Left ventricle myocardium inferior (tissue), 1 donor: ENCODE measurements around the gene DROSHA. TPM values are rescaled to one million over a fixed set of nuclear protein-coding genes. Genes with fewer than 3 reads are reported as not detected.
"Not testable (repeated sequence)": the region's sequence is repeated elsewhere in the genome, so short reads cannot be mapped to it uniquely, and the experiment has no call there.

ENCODE experiments used
- DNase-seq: peaks from one replicate; pipeline ENCODE4 v3.0.0-alpha.2; 2020
- H3K27ac ChIP-seq: fragments of 200-600 bp; replicated peaks from 2 replicates; pipeline ENCODE4 v1.8.0; 2021
- H3K27me3 ChIP-seq: fragments of 200-600 bp; 2 replicates; pipeline ENCODE4 v1.8.0; 2021; ENCODE audit warnings: low read depth
- H3K36me3 ChIP-seq: fragments of 200-600 bp; 2 replicates; pipeline ENCODE4 v1.8.0; 2021
- H3K4me1 ChIP-seq: fragments of 200-600 bp; 2 replicates; pipeline ENCODE4 v1.8.0; 2021
- H3K4me3 ChIP-seq: fragments of 200-600 bp; 2 replicates; pipeline ENCODE4 v1.8.0; 2021; ENCODE audit warnings: mild to moderate bottlenecking, moderate library complexity
- H3K9me3 ChIP-seq: fragments of 200-600 bp; replicated peaks from 2 replicates; pipeline ENCODE4 v1.8.0; 2021
- intact Hi-C: fragments of 100-400 bp; cut with micrococcal nuclease; formaldehyde crosslinking; loops from one replicate; pipeline ENCODE4 v1.11.0; 2022
- total RNA-seq: library from RNA; stranded (reverse); fragmentation: NEBNext Ultra II Directional; extraction: Animal tissue kit (Norgen Biotek cat#: 25700); gene quantifications from one replicate; pipeline ENCODE4 v1.2.1, GENCODE V29; 2021
- TF ChIP-seq, protein P1 (sequence below): fragments of 200-600 bp; IDR thresholded peaks from 2 replicates; pipeline ENCODE4 v1.8.0; 2021; ENCODE audit warnings: antibody characterized with exemption, mild to moderate bottlenecking, borderline replicate concordance
- donor health status: DM: no; HTN: yes; CAD: no; lungs with severe emphysema.

Gene DROSHA
- total RNA-seq, 1 donor from 2014 or later = 36.5 TPM

DNA sequence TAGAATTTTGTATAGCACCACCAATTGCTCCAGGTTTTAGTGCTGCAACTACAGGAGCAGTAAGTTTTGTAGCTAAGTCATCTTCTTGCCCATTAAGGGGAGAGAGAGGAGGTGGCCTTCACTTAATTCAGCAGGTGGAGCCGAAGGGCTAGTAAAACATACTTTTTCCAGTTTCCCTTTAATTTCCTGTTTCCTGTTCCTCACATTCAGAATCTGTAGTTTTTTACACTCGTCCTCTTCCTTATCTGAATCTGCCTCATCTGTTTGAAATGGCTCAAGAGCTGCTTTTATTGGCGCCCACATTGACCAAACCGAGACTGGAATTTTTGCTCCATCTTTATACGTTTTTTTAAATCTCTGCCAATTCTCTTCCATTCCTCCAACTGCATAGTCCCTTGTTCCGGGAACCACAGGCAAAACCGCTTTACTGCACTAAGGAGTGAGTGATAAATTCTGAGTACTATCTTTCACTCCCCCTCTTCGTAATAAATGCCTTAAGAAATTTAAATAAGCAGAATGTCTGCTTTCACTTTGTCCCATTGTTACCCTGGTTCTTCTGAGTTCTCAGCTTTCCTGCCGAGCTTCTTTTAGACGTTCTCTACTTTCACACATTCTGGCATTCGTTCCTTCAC is 133.9 kb downstream of the DROSHA start:
- DNase-seq = no peak
- intact Hi-C loops = no loop called here

DNA sequence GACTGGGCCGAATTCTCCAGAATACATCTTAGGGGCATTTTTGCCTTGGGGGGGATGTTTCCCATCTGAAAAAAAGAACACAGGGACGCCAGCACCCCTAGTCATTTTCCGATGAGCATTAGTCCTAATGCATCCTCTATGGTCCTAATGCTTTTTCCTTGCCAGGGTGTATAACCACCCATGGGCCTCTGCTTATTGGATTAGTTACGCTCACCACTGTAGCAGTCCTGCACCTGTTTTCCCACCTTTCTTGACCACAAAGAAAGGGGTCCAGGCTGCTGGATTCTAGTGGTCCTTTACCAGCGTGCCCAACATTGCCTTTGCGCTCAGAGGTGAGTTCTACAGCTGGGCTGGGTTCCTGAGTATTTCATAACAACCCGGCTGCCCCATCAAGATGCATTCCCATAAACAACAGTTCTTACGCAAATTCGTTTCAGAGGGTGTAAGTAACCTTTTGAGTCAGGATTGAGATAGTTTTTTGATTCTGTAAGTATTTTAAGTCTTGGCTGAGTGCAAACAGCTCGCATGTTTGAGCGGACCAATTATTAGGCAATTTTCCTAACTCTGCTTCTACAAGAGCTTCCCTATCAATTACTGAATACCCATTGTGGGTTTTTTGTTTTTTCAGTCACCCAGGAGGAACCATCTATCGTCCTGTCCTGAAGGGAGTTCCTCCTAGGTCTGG is 135.1 kb downstream of the DROSHA start:
- Histone ChIP-seq H3K27ac (no peak overlapping the region), H3K4me3 (no peak overlapping the region), H3K4me1 (no peaks in the 10 kb centered on the region), H3K36me3 (peaks cover 22% of the 10 kb centered on the region), H3K27me3 (no peaks in the 10 kb centered on the region), H3K9me3 (no peaks in the 10 kb centered on the region)
- TF ChIP-seq, protein P1, sequence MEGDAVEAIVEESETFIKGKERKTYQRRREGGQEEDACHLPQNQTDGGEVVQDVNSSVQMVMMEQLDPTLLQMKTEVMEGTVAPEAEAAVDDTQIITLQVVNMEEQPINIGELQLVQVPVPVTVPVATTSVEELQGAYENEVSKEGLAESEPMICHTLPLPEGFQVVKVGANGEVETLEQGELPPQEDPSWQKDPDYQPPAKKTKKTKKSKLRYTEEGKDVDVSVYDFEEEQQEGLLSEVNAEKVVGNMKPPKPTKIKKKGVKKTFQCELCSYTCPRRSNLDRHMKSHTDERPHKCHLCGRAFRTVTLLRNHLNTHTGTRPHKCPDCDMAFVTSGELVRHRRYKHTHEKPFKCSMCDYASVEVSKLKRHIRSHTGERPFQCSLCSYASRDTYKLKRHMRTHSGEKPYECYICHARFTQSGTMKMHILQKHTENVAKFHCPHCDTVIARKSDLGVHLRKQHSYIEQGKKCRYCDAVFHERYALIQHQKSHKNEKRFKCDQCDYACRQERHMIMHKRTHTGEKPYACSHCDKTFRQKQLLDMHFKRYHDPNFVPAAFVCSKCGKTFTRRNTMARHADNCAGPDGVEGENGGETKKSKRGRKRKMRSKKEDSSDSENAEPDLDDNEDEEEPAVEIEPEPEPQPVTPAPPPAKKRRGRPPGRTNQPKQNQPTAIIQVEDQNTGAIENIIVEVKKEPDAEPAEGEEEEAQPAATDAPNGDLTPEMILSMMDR = no peak
- intact Hi-C loops = no loop called here
- no peak for DNase-seq

More for the DNA sequence above, 133.9 kb downstream of the DROSHA start:
- no peaks in the 10 kb centered on the region for H3K27me3 ChIP-seq
- no peak overlapping the region for H3K27ac ChIP-seq
- no peaks in the 10 kb centered on the region for H3K4me1 ChIP-seq
- no peak overlapping the region for H3K4me3 ChIP-seq
- TF ChIP-seq, protein P1 = no peak
- no peaks in the 10 kb centered on the region for H3K9me3 ChIP-seq
- peaks cover 35% of the 10 kb centered on the region for H3K36me3 ChIP-seq

DNA sequence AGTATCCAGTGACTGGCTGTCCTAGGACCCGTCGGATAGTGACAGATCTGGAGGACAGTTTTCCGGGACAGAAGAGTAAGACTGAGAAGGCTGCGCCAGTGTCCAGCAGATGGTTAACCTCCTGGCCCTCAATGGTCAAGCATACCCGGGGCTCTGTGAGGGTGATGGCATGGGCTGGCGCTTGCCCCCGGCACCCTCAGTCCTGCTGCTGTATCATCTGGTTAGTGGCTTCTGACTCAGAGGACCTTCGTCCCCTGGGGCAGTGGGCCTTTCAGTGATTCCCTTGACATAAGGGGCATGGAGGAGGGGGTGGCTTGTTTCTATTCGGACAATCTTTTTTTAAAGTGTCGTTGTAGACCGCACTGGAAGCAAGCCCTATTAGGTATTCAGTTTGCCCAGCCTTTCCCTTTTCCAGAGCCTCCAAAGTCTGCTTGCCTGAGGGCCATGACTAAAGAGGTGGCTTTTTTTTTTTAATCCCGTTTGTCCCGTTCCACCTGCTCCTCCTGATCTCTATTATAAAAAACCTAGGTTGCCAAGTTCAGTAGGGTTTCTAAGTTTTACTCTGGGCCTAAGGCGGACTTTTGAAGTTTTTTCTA is 136.3 kb downstream of the DROSHA start:
- H3K4me3 ChIP-seq, H3K4me1 ChIP-seq, H3K27ac ChIP-seq, H3K36me3 ChIP-seq, DNase-seq, H3K27me3 ChIP-seq, intact Hi-C loops, H3K9me3 ChIP-seq: not testable (repeated sequence)

DNA sequence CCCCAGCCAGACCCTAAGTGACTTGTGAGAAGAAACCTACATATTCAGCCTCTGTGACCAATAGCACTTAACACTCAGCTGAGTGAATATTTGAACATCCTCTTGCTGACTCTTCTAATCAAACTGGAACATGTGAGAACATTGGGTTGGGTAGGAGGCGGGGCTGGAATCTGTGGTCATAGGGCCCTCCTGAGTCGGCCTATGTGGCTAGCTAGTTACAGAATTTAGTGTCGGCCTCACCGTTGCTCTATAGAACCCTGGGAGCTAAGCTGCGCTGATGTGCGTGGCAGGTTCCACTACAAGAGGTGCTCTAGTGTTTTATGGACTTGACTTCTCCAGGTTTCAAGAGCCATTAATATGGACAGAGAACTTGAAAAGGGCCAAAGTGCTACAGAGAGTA is 138.8 kb downstream of the DROSHA start:
- Histone ChIP-seq H3K4me1 (no peaks in the 10 kb centered on the region), H3K27me3 (no peaks in the 10 kb centered on the region), H3K36me3 (no peaks in the 10 kb centered on the region), H3K27ac (no peak overlapping the region), H3K9me3 (peaks cover 12% of the 10 kb centered on the region), H3K4me3 (no peak overlapping the region)
- TF ChIP-seq, protein P1 = no peak
- no peak for DNase-seq
- intact Hi-C loops = no loop called here

DNA sequence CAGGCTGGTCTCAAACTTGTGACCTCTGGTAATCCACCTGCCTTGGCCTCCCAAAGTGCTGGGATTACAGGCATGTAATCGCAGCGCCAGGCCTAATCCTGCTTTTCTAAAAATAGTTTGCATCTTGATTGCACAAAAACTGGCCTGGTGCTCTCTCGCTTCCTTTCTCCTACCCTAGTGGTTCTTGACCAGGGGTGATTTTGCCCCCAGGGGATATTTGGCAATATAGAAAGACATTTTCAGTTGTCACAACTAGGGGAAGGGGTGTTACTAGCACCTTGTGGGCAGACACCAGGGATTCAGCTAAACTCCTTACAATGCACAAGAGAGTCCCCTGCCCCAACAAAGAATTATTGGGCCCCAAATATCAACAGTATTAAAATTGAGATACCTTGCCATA is 139.8 kb downstream of the DROSHA start:
- Histone ChIP-seq H3K27ac (no peak overlapping the region), H3K4me1 (no peaks in the 10 kb centered on the region), H3K27me3 (no peaks in the 10 kb centered on the region), H3K36me3 (no peaks in the 10 kb centered on the region), H3K9me3 (peaks cover 23% of the 10 kb centered on the region), H3K4me3 (no peak overlapping the region)
- intact Hi-C loops = no loop called here
- no peak for DNase-seq
- TF ChIP-seq, protein P1 = no peak

DNA sequence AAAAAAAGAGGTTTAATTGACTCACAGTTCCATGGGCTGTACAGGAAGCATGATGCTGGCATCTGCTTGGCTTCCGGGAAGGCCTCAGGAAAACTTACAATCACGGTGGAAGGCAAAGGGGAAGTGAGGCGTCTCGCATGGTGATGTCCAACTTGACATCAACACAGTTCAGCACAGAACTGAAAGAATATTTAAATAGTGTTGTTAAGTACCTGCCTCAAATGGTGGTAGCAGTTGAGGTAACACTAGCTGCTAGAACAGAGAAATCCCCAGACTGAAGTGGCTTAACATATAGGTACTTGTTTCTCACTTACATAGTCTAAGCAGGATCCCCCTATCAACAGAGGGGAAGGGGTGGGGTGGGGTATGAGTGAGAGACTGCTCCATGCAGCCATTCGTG is 141.6 kb downstream of the DROSHA start:
- TF ChIP-seq, protein P1 = no peak
- no peak for DNase-seq
- no peaks in the 10 kb centered on the region for H3K36me3 ChIP-seq
- no peak overlapping the region for H3K4me3 ChIP-seq
- H3K27me3 ChIP-seq = no peaks in the 10 kb centered on the region
- no peaks in the 10 kb centered on the region for H3K4me1 ChIP-seq
- intact Hi-C loops = no loop called here
- peaks cover 30% of the 10 kb centered on the region for H3K9me3 ChIP-seq
- no peak overlapping the region for H3K27ac ChIP-seq
